ENCODE data around the gene SLC39A9. TPM values are rescaled to one million over a fixed set of nuclear protein-coding genes. Genes with fewer than 3 reads are reported as not detected.

Gene SLC39A9
- total and polyA plus RNA-seq, 2 of the 13 experiments (the other 11 are each of a cell fraction or from before 2014, with no cell fraction given): 46.6 to 69.5 TPM

DNA sequence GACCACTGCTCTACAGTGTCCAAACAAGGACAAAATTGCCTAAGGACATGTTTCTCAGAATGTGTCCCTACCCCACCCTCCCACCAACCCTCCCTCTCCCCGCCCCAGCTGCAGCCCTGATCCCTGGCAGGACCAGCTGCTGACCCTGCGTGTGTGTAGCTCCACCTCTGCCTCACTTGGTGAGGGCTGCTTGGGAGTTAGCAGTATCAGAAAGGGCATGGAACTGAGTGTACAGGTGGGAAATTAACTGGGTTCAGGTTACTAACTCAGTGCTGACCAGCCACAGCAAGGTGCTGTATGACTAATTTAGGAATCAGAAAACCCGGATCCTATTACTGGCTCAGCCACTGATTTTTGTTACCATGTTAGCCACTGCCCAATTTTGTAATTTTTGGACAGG, 74.8 kb downstream of the SLC39A9 start:
- H3K9me3 ChIP-seq (ENCODE audit: low read length): no peaks in the 10 kb centered on the region
- in situ Hi-C loops (cut with HindIII; ENCODE audit: extremely low pct_ligation_motif_present, low pct_unique_long_range_greater_than_20kb): no loop called here
- TF ChIP-seq ZNF792 (CRISPR knock-in tag; IDR thresholded peaks at IDR 0.05): no peak
- TF ChIP-seq TEF (CRISPR knock-in tag; IDR thresholded peaks at IDR 0.05): no peak
- TF ChIP-seq ZC3H13 (CRISPR knock-in tag; IDR thresholded peaks at IDR 0.05): no peak
- TF ChIP-seq SALL2 (CRISPR knock-in tag; IDR thresholded peaks at IDR 0.05): no peak
- no peak for TF ChIP-seq SP1 (IDR thresholded peaks at IDR 0.05)
- no peak for TF ChIP-seq SP1 (CRISPR knock-in tag; IDR thresholded peaks at IDR 0.05)
- 0 out of 2 replicates have a peak, but pooled peaks cover 6% of the 10 kb centered on the region for H3K4me1 ChIP-seq (ENCODE audit: insufficient read depth, low read length)
- intact Hi-C loops (cut with micrococcal nuclease; ENCODE audit: unreplicated experiment): no loop called here
- no peaks in the 10 kb centered on the region for H3K36me3 ChIP-seq (replicated peaks in 1 of 2; ENCODE audit: control insufficient read depth in 1 of 2, insufficient read depth in 2 of 2, low read length in 2 of 2)
- H2AFZ ChIP-seq (ENCODE audit: low read length): no peak overlapping the region
- ChIA-PET POLR2A (no interaction called here), CTCF (ENCODE audit: low intra/inter-chr PET ratio, low total read pairs) (no interaction called here)
- no peak overlapping the region for H3K4me3 ChIP-seq (replicated peaks in 1 of 3; ENCODE audit: insufficient read depth in 1 of 3, low read depth in 2 of 3, low read length in 3 of 3)
- 32% methylated on average over 3 of the region's 3 CpGs for WGBS (ENCODE audit: low lambda C conversion rate)
- no peak for DNase-seq (ENCODE audit: low spot score)
- no peak for ATAC-seq
- BruUV-seq (replicated peaks): no TSS peak
- H3K79me2 ChIP-seq (ENCODE audit: insufficient read depth, low read length): no peaks in the 10 kb centered on the region
- no peak overlapping the region for H3K9ac ChIP-seq (ENCODE audit: insufficient read depth, low read depth, low read length)
- H3K4me2 ChIP-seq (ENCODE audit: low read depth, low read length): no peak overlapping the region
- H3K27ac ChIP-seq (ENCODE audit: extremely low read length, insufficient read depth, low read length): no peak overlapping the region
- no peaks in the 10 kb centered on the region for H4K20me1 ChIP-seq (ENCODE audit: insufficient read depth, low read length)
- no peaks in the 10 kb centered on the region for H3K27me3 ChIP-seq (ENCODE audit: control insufficient read depth in 1 of 2, insufficient read depth in 2 of 2, low read length in 2 of 2)
- no peak for FAIRE-seq

- DNase-seq (ENCODE audit: low spot score): no peak
- no peak for ATAC-seq
- Histone ChIP-seq H3K27me3 (ENCODE audit: control insufficient read depth in 1 of 2, insufficient read depth in 2 of 2, low read length in 2 of 2) (no peaks in the 10 kb centered on the region), H3K36me3 (replicated peaks in 1 of 2; ENCODE audit: control insufficient read depth in 1 of 2, insufficient read depth in 2 of 2, low read length in 2 of 2) (no peaks in the 10 kb centered on the region), H3K4me1 (ENCODE audit: insufficient read depth, low read length) (0 out of 2 replicates have a peak, but pooled peaks cover 6% of the 10 kb centered on the region), H3K9me3 (ENCODE audit: low read length) (no peaks in the 10 kb centered on the region), H3K4me2 (ENCODE audit: low read depth, low read length) (no peak overlapping the region), H3K4me3 (replicated peaks in 1 of 3; ENCODE audit: insufficient read depth in 1 of 3, low read depth in 2 of 3, low read length in 3 of 3) (no peak overlapping the region), H3K79me2 (ENCODE audit: insufficient read depth, low read length) (no peaks in the 10 kb centered on the region), H3K27ac (ENCODE audit: extremely low read length, insufficient read depth, low read length) (no peak overlapping the region), H4K20me1 (ENCODE audit: insufficient read depth, low read length) (no peaks in the 10 kb centered on the region), H3K9ac (ENCODE audit: insufficient read depth, low read depth, low read length) (no peak overlapping the region), H2AFZ (ENCODE audit: low read length) (no peak overlapping the region)
- intact Hi-C loops (cut with micrococcal nuclease; ENCODE audit: unreplicated experiment) (no loop called here), in situ Hi-C loops (cut with HindIII; ENCODE audit: extremely low pct_ligation_motif_present, low pct_unique_long_range_greater_than_20kb) (no loop called here)
- no TSS peak for BruUV-seq (replicated peaks)
- CTCF ChIA-PET (ENCODE audit: low intra/inter-chr PET ratio, low total read pairs): no interaction called here
- 45% methylated on average over 3 of the region's 3 CpGs for WGBS (ENCODE audit: low lambda C conversion rate)
- FAIRE-seq: no peak
- POLR2A ChIA-PET: no interaction called here
- TF ChIP-seq ZNF761 (CRISPR knock-in tag; conservative IDR thresholded peaks at IDR 0.05): no peak
- TF ChIP-seq GATAD2A (CRISPR knock-in tag; IDR thresholded peaks at IDR 0.05): no peak
- no peak for TF ChIP-seq FOXM1 (CRISPR knock-in tag; IDR thresholded peaks at IDR 0.05)
- no peak for TF ChIP-seq AHDC1 (CRISPR knock-in tag; IDR thresholded peaks at IDR 0.05; ENCODE audit: borderline replicate concordance)
- TF ChIP-seq ZNF513 (CRISPR knock-in tag; conservative IDR thresholded peaks at IDR 0.05): no peak
- no peak for TF ChIP-seq MXD4 (CRISPR knock-in tag; IDR thresholded peaks at IDR 0.05)
- no peak for TF ChIP-seq MTA1 (CRISPR knock-in tag; IDR thresholded peaks at IDR 0.05; ENCODE audit: borderline replicate concordance)
- TF ChIP-seq YY1 (IDR thresholded peaks at IDR 0.05; ENCODE audit: insufficient read depth, insufficient replicate concordance, low read depth, low read length): no peak
Observed at GRCh38 chr14:69473946-69474345, 75.5 kb downstream of the SLC39A9 start.

Data from HepG2 (cell line).